B cell (primary cell): ENCODE data around the gene KRT9.

Experiments
- CTCF ChIP-seq: fragments of 200-600 bp; IDR thresholded peaks from one replicate; pipeline ENCODE4 v1.8.0; 2022; ENCODE audit warnings: antibody characterized with exemption, mild to moderate bottlenecking
- EZH2 ChIP-seq: IDR thresholded peaks from 2 replicates; pipeline ENCODE4 v1.6.1; 2012; ENCODE audit warnings: borderline replicate concordance, low read depth, mild to moderate bottlenecking, moderate library complexity, low read length; ENCODE audit not compliant: insufficient read depth, poor library complexity, severe bottlenecking

GRCh38 chr17:41535764-41536481 lies 35.9 kb downstream of the KRT9 start:
- no peak for TF ChIP-seq CTCF
- no peak for TF ChIP-seq EZH2
